H9 (cell line): Measurements from ENCODE around the gene ABCF2. TPM values are rescaled to one million over a fixed set of nuclear protein-coding genes. Genes with fewer than 3 reads are reported as not detected.

Experiments
- DNase-seq: peaks from one replicate; pipeline ENCODE4 v3.0.0-alpha.2; 2017
- H2AFZ ChIP-seq: one replicate; pipeline ENCODE4 v1.6.1; 2013; ENCODE audit warnings: mild to moderate bottlenecking, low read length, control low read depth, moderate library complexity
- H2AK5ac ChIP-seq: 2 replicates; pipeline ENCODE4 v1.6.1; 2013; ENCODE audit warnings: low read length, control low read depth, mixed read lengths; ENCODE audit not compliant: insufficient read length
- H2BK120ac ChIP-seq: one replicate; pipeline ENCODE4 v1.6.1; 2013; ENCODE audit warnings: low read depth, mild to moderate bottlenecking, low read length, control low read depth, inconsistent platforms; ENCODE audit not compliant: poor library complexity, severe bottlenecking
- H2BK12ac ChIP-seq: 2 replicates; pipeline ENCODE4 v1.6.1; 2013; ENCODE audit warnings: low read length, control low read depth, mixed read lengths, low read depth; ENCODE audit not compliant: insufficient read length
- H2BK15ac ChIP-seq: 2 replicates; pipeline ENCODE4 v1.6.1; 2013; ENCODE audit warnings: low read depth, low read length, control low read depth
- H2BK20ac ChIP-seq: one replicate; pipeline ENCODE4 v1.6.1; 2013; ENCODE audit warnings: low read depth, mild to moderate bottlenecking, low read length, control low read depth, inconsistent platforms; ENCODE audit not compliant: poor library complexity, severe bottlenecking
- H2BK5ac ChIP-seq: 2 replicates; pipeline ENCODE4 v1.6.1; 2013; ENCODE audit warnings: low read length, control low read depth, mixed read lengths; ENCODE audit not compliant: insufficient read length
- H3K14ac ChIP-seq: 2 replicates; pipeline ENCODE4 v1.6.1; 2013; ENCODE audit warnings: low read length, control low read depth; ENCODE audit not compliant: insufficient read depth
- H3K18ac ChIP-seq: 2 replicates; pipeline ENCODE4 v1.6.1; 2013; ENCODE audit warnings: low read depth, mild to moderate bottlenecking, mixed read lengths, low read length, control low read depth; ENCODE audit not compliant: insufficient read length
- H3K23ac ChIP-seq: 2 replicates; pipeline ENCODE4 v1.6.1; 2013; ENCODE audit warnings: low read length, control low read depth, mixed read lengths, low read depth; ENCODE audit not compliant: insufficient read length
- H3K23me2 ChIP-seq: 2 replicates; pipeline ENCODE4 v1.6.1; 2013; ENCODE audit warnings: low read depth, mild to moderate bottlenecking, mixed read lengths, low read length, control low read depth; ENCODE audit not compliant: insufficient read length, poor library complexity, severe bottlenecking
- H3K27ac ChIP-seq: 2 replicates; pipeline ENCODE4 v1.5.1; 2013; ENCODE audit warnings: low read length, control low read depth, mixed read lengths, low read depth; ENCODE audit not compliant: insufficient read length
- H3K27me3 ChIP-seq: 2 replicates; pipeline ENCODE4 v1.6.1; 2013; ENCODE audit warnings: low read length, control low read depth, inconsistent platforms; ENCODE audit not compliant: insufficient read depth
- H3K4ac ChIP-seq: 2 replicates; pipeline ENCODE4 v1.6.1; 2013; ENCODE audit warnings: low read depth, mild to moderate bottlenecking, control low read depth, inconsistent platforms, low read length, moderate library complexity
- H3K4me1 ChIP-seq: 2 replicates; pipeline ENCODE4 v1.6.1; 2013; ENCODE audit warnings: low read length, control low read depth, inconsistent platforms; ENCODE audit not compliant: insufficient read depth
- H3K4me2 ChIP-seq: 2 replicates; pipeline ENCODE4 v1.6.1; 2013; ENCODE audit warnings: low read length, control low read depth, mixed read lengths; ENCODE audit not compliant: insufficient read length, insufficient read depth
- H3K56ac ChIP-seq: 2 replicates; pipeline ENCODE4 v1.6.1; 2013; ENCODE audit warnings: low read depth, mild to moderate bottlenecking, mixed read lengths, low read length, control low read depth; ENCODE audit not compliant: insufficient read length
- H3K79me1 ChIP-seq: 2 replicates; pipeline ENCODE4 v1.6.1; 2013; ENCODE audit warnings: low read depth, mild to moderate bottlenecking, moderate library complexity, low read length, control low read depth, inconsistent platforms; ENCODE audit not compliant: insufficient read depth, poor library complexity, severe bottlenecking
- H3K79me2 ChIP-seq: 2 replicates; pipeline ENCODE4 v1.6.1; 2013; ENCODE audit warnings: low read length, control low read depth, inconsistent platforms; ENCODE audit not compliant: insufficient read depth
- H3K9ac ChIP-seq: 2 replicates; pipeline ENCODE4 v1.6.1; 2013; ENCODE audit warnings: low read length, control low read depth, mixed read lengths; ENCODE audit not compliant: insufficient read length; ENCODE audit errors: extremely low read depth
- H3K9me3 ChIP-seq: one replicate; pipeline ENCODE4 v1.6.1; 2013; ENCODE audit warnings: low read depth, low read length, inconsistent platforms; ENCODE audit not compliant: control insufficient read depth
- H3T11ph ChIP-seq: one replicate; pipeline ENCODE4 v1.6.1; 2013; ENCODE audit warnings: mild to moderate bottlenecking, low read length, control low read depth, inconsistent platforms
- H4K20me1 ChIP-seq: one replicate; pipeline ENCODE4 v1.6.1; 2013; ENCODE audit not compliant: control insufficient read depth, insufficient read length, insufficient read depth
- H4K5ac ChIP-seq: 2 replicates; pipeline ENCODE4 v1.6.1; 2013; ENCODE audit warnings: low read depth, mild to moderate bottlenecking, mixed read lengths, low read length, control low read depth; ENCODE audit not compliant: insufficient read length
- H4K8ac ChIP-seq: replicated peaks from 2 replicates; pipeline ENCODE4 v1.6.1; 2013; ENCODE audit warnings: low read length, control low read depth, mixed read lengths, low read depth; ENCODE audit not compliant: insufficient read length
- H4K91ac ChIP-seq: 2 replicates; pipeline ENCODE4 v1.6.1; 2013; ENCODE audit warnings: low read depth, mild to moderate bottlenecking, moderate library complexity, mixed read lengths, low read length, control low read depth; ENCODE audit not compliant: insufficient read length
- H3K27ac Mint-ChIP-seq, 3 experiments: 2 replicates in 2 of 3; 3 replicates in 1 of 3; pipeline ENCODE4 v1.8.0; 2020 to 2021; ENCODE audit warnings: mixed read lengths in 3 of 3, mild to moderate bottlenecking in 1 of 3, moderate library complexity in 1 of 3
- H3K27me3 Mint-ChIP-seq: 2 replicates; pipeline ENCODE4 v1.8.0; 2021; ENCODE audit warnings: low read depth, mild to moderate bottlenecking, moderate library complexity, mixed read lengths
- H3K36me3 Mint-ChIP-seq, 3 experiments: 2 replicates in 2 of 3; 3 replicates in 1 of 3; pipeline ENCODE4 v1.8.0; 2020 to 2021; ENCODE audit warnings: low read depth in 3 of 3, mixed read lengths in 3 of 3; ENCODE audit not compliant: insufficient read depth in 1 of 3
- H3K4me1 Mint-ChIP-seq, 2 experiments: 2 replicates each; pipeline ENCODE4 v1.8.0; 2020; ENCODE audit warnings: mixed read lengths in 2 of 2
- H3K4me3 Mint-ChIP-seq, 2 experiments: 2 replicates in 1 of 2; 3 replicates in 1 of 2; pipeline ENCODE4 v1.8.0; 2020 to 2021; ENCODE audit warnings: mild to moderate bottlenecking in 2 of 2, mixed read lengths in 2 of 2, moderate library complexity in 1 of 2
- H3K9me3 Mint-ChIP-seq, 2 experiments: 2 replicates in 1 of 2; 3 replicates in 1 of 2; pipeline ENCODE4 v1.8.0; 2020; ENCODE audit warnings: mild to moderate bottlenecking in 2 of 2, mixed read lengths in 2 of 2, moderate library complexity in 1 of 2
- CTCF ChIP-seq: fragments of 200-600 bp; sonication (generic); conservative IDR thresholded peaks from 3 replicates; pipeline ENCODE4 v1.8.0; 2021; ENCODE audit warnings: antibody characterized with exemption, mild to moderate bottlenecking
- WGBS: extraction: QIAGEN DNeasy Blood & Tissue Kit; methylation state at CpG from one replicate; pipeline ENCODE4 v1.1.7; 2013; ENCODE audit warnings: missing lambda C conversion rate, low lambda C conversion rate, mixed read lengths; ENCODE audit not compliant: insufficient read length; ENCODE audit errors: extremely low coverage; 5-methylcytosine and 5-hydroxymethylcytosine counted together
- total RNA-seq: library from RNA; stranded (reverse); gene quantifications from 2 replicates; pipeline ENCODE4 v1.2.1, GENCODE V29; 2021

Gene ABCF2
- total RNA-seq, 1 experiment from 2014 or later = 70.1 TPM

GRCh38 chr7:151274396-151274795 lies 47.4 kb upstream of the ABCF2 start:
- Histone ChIP-seq H3K27me3 (no peaks in the 10 kb centered on the region; the same call in 1 of the 2 replicates), H3K4me1 (no peaks in the 10 kb centered on the region), H2BK20ac (no peak overlapping the region), H3K27ac (no peak overlapping the region), H4K8ac (no peak overlapping the region), H3K9ac (no peak overlapping the region), H3K79me1 (no peaks in the 10 kb centered on the region), H2AFZ (no peak overlapping the region), H4K91ac (no peak overlapping the region), H2BK15ac (no peak overlapping the region), H2BK5ac (no peak overlapping the region), H3K23ac (no peak overlapping the region), H3K9me3 (no peaks in the 10 kb centered on the region), H3K14ac (no peak overlapping the region), H3K4ac (no peak overlapping the region), H3K79me2 (no peaks in the 10 kb centered on the region), H2BK120ac (no peak overlapping the region), H3T11ph (no peak overlapping the region), H2AK5ac (no peak overlapping the region), H3K18ac (no peak overlapping the region), H3K56ac (no peak overlapping the region), H2BK12ac (no peak overlapping the region), H4K5ac (no peak overlapping the region), H4K20me1 (no peaks in the 10 kb centered on the region), H3K4me2 (no peak overlapping the region), H3K23me2 (no peaks in the 10 kb centered on the region)
- TF ChIP-seq CTCF = no peak
- no peak for DNase-seq
- Mint-ChIP-seq H3K27me3 (peaks cover 60% of the 10 kb centered on the region), H3K4me1 (peaks cover 6 to 19% of the 10 kb centered on the region in 2 experiments), H3K27ac (no peak overlapping the region), H3K4me3 (no peak overlapping the region), H3K9me3 (no peaks in the 10 kb centered on the region), H3K36me3 (no peaks in the 10 kb centered on the region; a peak in 1 of 7 replicates)
- no CpG with 5 or more reads among the region's 9 CpGs for WGBS
